Endodermal cell (in vitro differentiated cells): ENCODE measurements around the gene ANAPC7. TPM values are rescaled to one million over a fixed set of nuclear protein-coding genes. Genes with fewer than 3 reads are reported as not detected.

Experiments
- DNase-seq: peaks from one replicate; pipeline ENCODE4 v3.0.0-alpha.2; 2017
- H3K27ac ChIP-seq: 2 replicates; pipeline ENCODE4 v1.5.1; 2013; ENCODE audit warnings: mild to moderate bottlenecking, low read depth, low read length, moderate library complexity
- H3K27me3 ChIP-seq: 2 replicates; pipeline ENCODE4 v1.6.1; 2013; ENCODE audit warnings: mild to moderate bottlenecking, low read length, moderate library complexity; ENCODE audit not compliant: insufficient read depth, control insufficient read depth, poor library complexity, severe bottlenecking
- H3K36me3 ChIP-seq: 2 replicates; pipeline ENCODE4 v1.7.0; 2013; ENCODE audit warnings: mild to moderate bottlenecking, low read length, moderate library complexity; ENCODE audit not compliant: control insufficient read depth, insufficient read depth
- H3K4me1 ChIP-seq: one replicate; pipeline ENCODE4 v1.7.0; 2013; ENCODE audit warnings: low read length; ENCODE audit not compliant: control insufficient read depth, insufficient read depth
- H3K4me3 ChIP-seq: 2 replicates; pipeline ENCODE4 v1.5.1; 2013; ENCODE audit warnings: mild to moderate bottlenecking, low read length, moderate library complexity
- H3K9ac ChIP-seq: 2 replicates; pipeline ENCODE4 v1.6.1; 2013; ENCODE audit warnings: mild to moderate bottlenecking, low read length, moderate library complexity; ENCODE audit not compliant: poor library complexity, severe bottlenecking; ENCODE audit errors: extremely low read depth
- H3K9me3 ChIP-seq: 2 replicates; pipeline ENCODE4 v1.6.1; 2013; ENCODE audit warnings: mild to moderate bottlenecking, low read length, moderate library complexity; ENCODE audit not compliant: control insufficient read depth
- H3K27ac Mint-ChIP-seq: 2 replicates; pipeline ENCODE4 v1.8.0; 2020; ENCODE audit warnings: mixed read lengths
- H3K27me3 Mint-ChIP-seq: 2 replicates; pipeline ENCODE4 v1.8.0; 2021; ENCODE audit warnings: mild to moderate bottlenecking, mixed read lengths; ENCODE audit not compliant: insufficient read depth
- H3K36me3 Mint-ChIP-seq: 2 replicates; pipeline ENCODE4 v1.8.0; 2020; ENCODE audit warnings: low read depth, mixed read lengths
- H3K4me1 Mint-ChIP-seq: 2 replicates; pipeline ENCODE4 v1.8.0; 2020; ENCODE audit warnings: mixed read lengths
- H3K4me3 Mint-ChIP-seq: 2 replicates; pipeline ENCODE4 v1.8.0; 2020; ENCODE audit warnings: mild to moderate bottlenecking, moderate library complexity, mixed read lengths
- H3K9me3 Mint-ChIP-seq: 2 replicates; pipeline ENCODE4 v1.8.0; 2020; ENCODE audit warnings: mild to moderate bottlenecking, mixed read lengths
- WGBS, 2 experiments: methylation state at CpG; one replicate each; pipeline versions ENCODE4 v1.1.5 to v1.1.7; 2013; ENCODE audit warnings: missing lambda C conversion rate in 2 of 2, mixed read lengths in 1 of 2; ENCODE audit not compliant: insufficient coverage in 1 of 2, insufficient read length in 1 of 2; 5-methylcytosine and 5-hydroxymethylcytosine counted together
- total RNA-seq, 2 donors: library from RNA; stranded (reverse); fragmentation: NEBNext Ultra II Directional in 1 of 2; extraction: Animal tissue kit (Norgen Biotek cat#: 25700) in 1 of 2; gene quantifications; 2 replicates in 1 of 2; 3 replicates in 1 of 2; pipeline ENCODE4 v1.2.1, GENCODE V29; 2021
- TF ChIP-seq, protein P1 (sequence below): fragments of 200-600 bp; sonication (generic); conservative IDR thresholded peaks from 2 replicates; pipeline ENCODE4 v1.5.0; 2021; ENCODE audit warnings: antibody characterized with exemption, mild to moderate bottlenecking

ANAPC7 gene
- total RNA-seq, 2 donors from 2014 or later = 86.0 to 100 TPM

DNA sequence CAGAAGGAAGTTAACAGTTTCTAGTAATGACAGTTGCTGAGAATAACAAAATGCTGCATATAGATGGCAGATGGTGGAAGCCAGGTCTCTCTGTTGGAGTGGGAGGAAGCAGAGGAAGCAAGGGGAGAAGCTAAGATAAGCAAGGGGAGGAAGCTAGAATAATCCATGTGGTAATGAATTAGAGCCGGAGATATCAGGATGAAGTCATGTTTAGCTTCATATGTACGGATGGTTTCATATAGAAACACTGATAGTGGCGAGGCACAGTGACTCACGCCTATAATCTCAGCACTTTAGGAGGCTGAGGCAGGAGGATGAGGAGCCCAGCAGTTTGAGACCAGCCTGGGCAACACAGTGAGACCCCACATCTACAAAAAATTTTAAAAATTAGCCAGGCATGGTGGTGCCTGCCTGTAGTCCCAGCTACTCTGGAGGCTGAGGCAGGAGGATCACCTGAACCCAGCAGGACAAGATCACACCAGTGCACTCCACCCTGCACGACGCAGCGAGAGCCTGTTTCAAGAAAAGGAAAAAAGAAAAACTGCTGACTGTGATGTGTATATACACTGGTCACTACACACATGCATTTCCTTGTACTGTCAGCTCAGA, 49.2 kb downstream of the ANAPC7 start:
- H3K4me1 Mint-ChIP-seq = no peaks in the 10 kb centered on the region
- Histone ChIP-seq H3K9me3 (no peaks in the 10 kb centered on the region), H3K9ac (no peak overlapping the region), H3K4me1 (no peaks in the 10 kb centered on the region), H3K27ac (no peak overlapping the region), H3K27me3 (no peaks in the 10 kb centered on the region), H3K36me3 (peaks cover 23% of the 10 kb centered on the region), H3K4me3 (no peak overlapping the region)
- H3K9me3 Mint-ChIP-seq = no peaks in the 10 kb centered on the region
- H3K36me3 Mint-ChIP-seq = peaks cover 23% of the 10 kb centered on the region
- no peaks in the 10 kb centered on the region for H3K27me3 Mint-ChIP-seq
- no peak for DNase-seq
- no peak overlapping the region for H3K27ac Mint-ChIP-seq
- 93 to 98% methylated on average over 4 to 7 of the region's 7 CpGs for WGBS, 2 experiments
- TF ChIP-seq, protein P1, sequence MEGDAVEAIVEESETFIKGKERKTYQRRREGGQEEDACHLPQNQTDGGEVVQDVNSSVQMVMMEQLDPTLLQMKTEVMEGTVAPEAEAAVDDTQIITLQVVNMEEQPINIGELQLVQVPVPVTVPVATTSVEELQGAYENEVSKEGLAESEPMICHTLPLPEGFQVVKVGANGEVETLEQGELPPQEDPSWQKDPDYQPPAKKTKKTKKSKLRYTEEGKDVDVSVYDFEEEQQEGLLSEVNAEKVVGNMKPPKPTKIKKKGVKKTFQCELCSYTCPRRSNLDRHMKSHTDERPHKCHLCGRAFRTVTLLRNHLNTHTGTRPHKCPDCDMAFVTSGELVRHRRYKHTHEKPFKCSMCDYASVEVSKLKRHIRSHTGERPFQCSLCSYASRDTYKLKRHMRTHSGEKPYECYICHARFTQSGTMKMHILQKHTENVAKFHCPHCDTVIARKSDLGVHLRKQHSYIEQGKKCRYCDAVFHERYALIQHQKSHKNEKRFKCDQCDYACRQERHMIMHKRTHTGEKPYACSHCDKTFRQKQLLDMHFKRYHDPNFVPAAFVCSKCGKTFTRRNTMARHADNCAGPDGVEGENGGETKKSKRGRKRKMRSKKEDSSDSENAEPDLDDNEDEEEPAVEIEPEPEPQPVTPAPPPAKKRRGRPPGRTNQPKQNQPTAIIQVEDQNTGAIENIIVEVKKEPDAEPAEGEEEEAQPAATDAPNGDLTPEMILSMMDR = no peak
- H3K4me3 Mint-ChIP-seq = no peak overlapping the region

DNA sequence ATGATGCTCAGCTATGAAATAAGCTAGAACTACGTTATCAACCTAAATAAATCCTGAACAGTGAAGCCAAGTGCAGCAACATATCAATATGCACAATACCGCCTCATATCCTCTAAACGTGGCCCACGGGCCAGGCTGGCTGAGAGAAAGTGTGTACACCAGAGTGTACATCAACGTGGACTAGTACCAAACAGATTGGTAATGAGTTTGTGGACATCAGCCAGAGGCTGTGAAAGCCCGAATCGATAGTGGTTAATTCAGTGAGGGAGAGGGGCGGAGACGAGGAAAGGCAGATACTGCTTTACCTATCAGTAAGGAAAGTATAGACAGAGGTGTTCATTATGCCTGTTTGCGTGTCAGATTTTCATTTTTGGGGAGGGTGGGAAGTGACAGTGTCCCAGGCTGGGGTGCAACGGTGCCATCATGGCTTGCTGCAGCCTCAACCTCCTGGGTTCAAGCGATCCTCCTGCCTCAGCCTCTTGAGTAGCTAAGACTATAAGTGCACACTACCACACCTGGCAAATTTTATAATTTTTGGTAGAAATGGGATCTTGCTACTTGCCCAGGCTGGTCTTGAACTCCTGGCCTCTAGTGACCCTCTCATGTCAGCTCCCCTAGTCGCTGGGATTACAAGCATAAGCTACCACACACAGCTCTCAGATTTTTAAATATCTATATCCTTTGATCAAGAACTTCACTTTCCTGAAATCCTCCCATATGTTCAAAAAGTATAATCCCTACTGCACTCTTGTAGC, 50.1 kb downstream of the ANAPC7 start:
- no peak overlapping the region for H3K9ac ChIP-seq
- peaks cover 32% of the 10 kb centered on the region for H3K36me3 ChIP-seq
- H3K27ac ChIP-seq = no peak overlapping the region
- no peak overlapping the region for H3K4me3 Mint-ChIP-seq
- 95 to 97% methylated on average over 12 to 13 of the region's 13 CpGs for WGBS, 2 experiments
- no peak overlapping the region for H3K27ac Mint-ChIP-seq
- H3K27me3 Mint-ChIP-seq = no peaks in the 10 kb centered on the region
- H3K27me3 ChIP-seq = no peaks in the 10 kb centered on the region
- no peak for DNase-seq
- H3K4me1 ChIP-seq = no peaks in the 10 kb centered on the region
- no peak overlapping the region for H3K4me3 ChIP-seq
- H3K9me3 ChIP-seq = no peaks in the 10 kb centered on the region
- H3K36me3 Mint-ChIP-seq = peaks cover 32% of the 10 kb centered on the region
- TF ChIP-seq, protein P1 = no peak
- H3K9me3 Mint-ChIP-seq = no peaks in the 10 kb centered on the region
- H3K4me1 Mint-ChIP-seq = no peaks in the 10 kb centered on the region

DNA sequence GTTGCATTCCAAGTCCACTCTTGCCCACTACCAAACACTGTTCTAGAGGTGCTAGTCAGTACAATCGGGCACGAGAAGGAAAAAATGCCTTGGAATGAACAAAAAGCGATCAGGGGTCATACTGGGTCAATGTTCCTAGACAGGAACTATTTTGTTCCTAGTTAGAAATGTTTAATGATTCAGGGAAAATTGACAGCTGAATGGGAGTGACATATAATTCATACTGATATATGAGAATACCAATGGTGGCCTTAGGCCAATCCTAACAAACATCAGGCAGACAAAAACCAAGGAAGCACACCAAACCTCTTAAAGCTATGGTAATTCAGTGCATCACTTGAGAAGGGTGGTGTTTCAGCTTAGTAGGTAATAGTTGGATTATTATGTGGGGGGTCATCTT, 51.1 kb downstream of the ANAPC7 start:
- no peaks in the 10 kb centered on the region for H3K4me1 ChIP-seq
- no peak for DNase-seq
- H3K9ac ChIP-seq = no peak overlapping the region
- Mint-ChIP-seq H3K27me3 (no peaks in the 10 kb centered on the region), H3K9me3 (no peaks in the 10 kb centered on the region), H3K4me3 (no peak overlapping the region), H3K4me1 (no peaks in the 10 kb centered on the region), H3K36me3 (peaks cover 42% of the 10 kb centered on the region), H3K27ac (no peak overlapping the region)
- no peaks in the 10 kb centered on the region for H3K9me3 ChIP-seq
- TF ChIP-seq, protein P1 = no peak
- H3K27ac ChIP-seq = no peak overlapping the region
- H3K4me3 ChIP-seq = no peak overlapping the region
- H3K36me3 ChIP-seq = peaks cover 42% of the 10 kb centered on the region
- WGBS, 2 experiments = 96 to 100% methylated on average over 2 to 3 of the region's 3 CpGs
- no peaks in the 10 kb centered on the region for H3K27me3 ChIP-seq
